ENCODE data around the gene KIFC3. TPM values are rescaled to one million over a fixed set of nuclear protein-coding genes. Genes with fewer than 3 reads are reported as not detected.

The KIFC3 gene
- total and polyA plus RNA-seq, 2 of the 13 experiments (the other 11 are each of a cell fraction or from before 2014, with no cell fraction given) = 42.1 to 45.3 TPM

- TF ChIP-seq RNF219 (CRISPR knock-in tag; IDR thresholded peaks at IDR 0.05) = no peak
- no peak for TF ChIP-seq ASH2L (IDR thresholded peaks at IDR 0.05; ENCODE audit: insufficient read length, low read depth, low read length)
- no peak for TF ChIP-seq HINFP (CRISPR knock-in tag; IDR thresholded peaks at IDR 0.05; ENCODE audit: low read depth)
- TF ChIP-seq KDM4B (CRISPR knock-in tag; IDR thresholded peaks at IDR 0.05) = no peak
- no peak for TF ChIP-seq NCOA1 (CRISPR knock-in tag; IDR thresholded peaks at IDR 0.05)
- TF ChIP-seq TBP (CRISPR knock-in tag; IDR thresholded peaks at IDR 0.05) = no peak
- 0 out of 2 replicates have a peak, but pooled peaks have one; percentile 29 for TF ChIP-seq KMT2B (CRISPR knock-in tag; IDR thresholded peaks at IDR 0.05)
- no peak for TF ChIP-seq NPAS2 (CRISPR knock-in tag; IDR thresholded peaks at IDR 0.05; ENCODE audit: borderline replicate concordance)
- TF ChIP-seq ZSCAN31 (CRISPR knock-in tag; IDR thresholded peaks at IDR 0.05; ENCODE audit: low read depth) = 0 out of 2 replicates have a peak, but pooled peaks have one; percentile 32
- no peak for TF ChIP-seq ZNF75D (CRISPR knock-in tag; IDR thresholded peaks at IDR 0.05; ENCODE audit: borderline replicate concordance)
- 0 out of 2 replicates have a peak, but pooled peaks have one; percentile 31 for TF ChIP-seq NFKB2 (CRISPR knock-in tag; IDR thresholded peaks at IDR 0.05; ENCODE audit: borderline replicate concordance)
- TF ChIP-seq, protein P1, sequence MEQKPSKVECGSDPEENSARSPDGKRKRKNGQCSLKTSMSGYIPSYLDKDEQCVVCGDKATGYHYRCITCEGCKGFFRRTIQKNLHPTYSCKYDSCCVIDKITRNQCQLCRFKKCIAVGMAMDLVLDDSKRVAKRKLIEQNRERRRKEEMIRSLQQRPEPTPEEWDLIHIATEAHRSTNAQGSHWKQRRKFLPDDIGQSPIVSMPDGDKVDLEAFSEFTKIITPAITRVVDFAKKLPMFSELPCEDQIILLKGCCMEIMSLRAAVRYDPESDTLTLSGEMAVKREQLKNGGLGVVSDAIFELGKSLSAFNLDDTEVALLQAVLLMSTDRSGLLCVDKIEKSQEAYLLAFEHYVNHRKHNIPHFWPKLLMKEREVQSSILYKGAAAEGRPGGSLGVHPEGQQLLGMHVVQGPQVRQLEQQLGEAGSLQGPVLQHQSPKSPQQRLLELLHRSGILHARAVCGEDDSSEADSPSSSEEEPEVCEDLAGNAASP (CRISPR knock-in tag; IDR thresholded peaks at IDR 0.05; ENCODE audit: borderline replicate concordance) = no peak
- TF ChIP-seq YY1 (IDR thresholded peaks at IDR 0.05; ENCODE audit: insufficient read depth, insufficient replicate concordance, low read depth, low read length) = no peak
- no peak for TF ChIP-seq ZBTB3 (CRISPR knock-in tag; IDR thresholded peaks at IDR 0.05; ENCODE audit: borderline replicate concordance, low read depth)
- no peak for TF ChIP-seq CC2D1A (CRISPR knock-in tag; IDR thresholded peaks at IDR 0.05)
- TF ChIP-seq TOPORS (CRISPR knock-in tag; IDR thresholded peaks at IDR 0.05) = 0 out of 2 replicates have a peak, but pooled peaks have one; percentile 7
- no peak for TF ChIP-seq ZFP36L1 (CRISPR knock-in tag; IDR thresholded peaks at IDR 0.05)
- TF ChIP-seq ZNF205 (CRISPR knock-in tag; IDR thresholded peaks at IDR 0.05) = no peak
- no peak for TF ChIP-seq TCF7 (IDR thresholded peaks at IDR 0.05; ENCODE audit: low read depth)
- TF ChIP-seq MXI1 (IDR thresholded peaks at IDR 0.05; ENCODE audit: borderline replicate concordance, low read depth, low read length) = no peak
- TF ChIP-seq SRSF1 (optimal IDR thresholded peaks at IDR 0.05; ENCODE audit: low read depth, low read length) = no peak
- TF ChIP-seq DDIT3 (CRISPR knock-in tag; IDR thresholded peaks at IDR 0.05) = no peak
Measured at GRCh38 chr16:57801809-57802340, 416 bp downstream of the KIFC3 start (continued).

Measured in HepG2 (cell line).